RPMI7951 (cell line): ENCODE results near the gene PNPLA1. TPM values are rescaled to one million over a fixed set of nuclear protein-coding genes. Genes with fewer than 3 reads are reported as not detected.

Source experiments
- DNase-seq: peaks from one replicate; pipeline ENCODE4 v3.0.0-alpha.2; 2012; ENCODE audit warnings: low read depth
- total RNA-seq: library from RNA; depleted of rRNA; stranded (reverse); fragments of >200 nt; shearing (Covaris generic); gene quantifications from 2 replicates; pipeline ENCODE4 v1.2.3, GENCODE V29; 2014

Gene PNPLA1
- total RNA-seq, 1 experiment from 2014 or later = not detected

GRCh38 chr6:36285187-36285671 is 15.4 kb downstream of the PNPLA1 start:
- no peak for DNase-seq

- DNase-seq = no peak
Observed at GRCh38 chr6:36285797-36286196, 15.9 kb downstream of the PNPLA1 start.

- no peak for DNase-seq
Observed at GRCh38 chr6:36286858-36287257, 17.0 kb downstream of the PNPLA1 start.

GRCh38 chr6:36289281-36289878 is 19.5 kb downstream of the PNPLA1 start:
- no peak for DNase-seq

GRCh38 chr6:36290668-36291620 is 21.1 kb downstream of the PNPLA1 start:
- peak; percentile 47 for DNase-seq

- DNase-seq = no peak
Observed at GRCh38 chr6:36292170-36292569, 22.3 kb downstream of the PNPLA1 start.

- no peak for DNase-seq
Observed at GRCh38 chr6:36296240-36296639, 26.4 kb downstream of the PNPLA1 start.

- DNase-seq = no peak
Observed at GRCh38 chr6:36297051-36297450, 27.2 kb downstream of the PNPLA1 start.

- DNase-seq = no peak
Observed at GRCh38 chr6:36297511-36297910, 27.7 kb downstream of the PNPLA1 start.

- DNase-seq = no peak
Observed at GRCh38 chr6:36298027-36298426, 28.2 kb downstream of the PNPLA1 start.

GRCh38 chr6:36301085-36301658 is 31.3 kb downstream of the PNPLA1 start:
- DNase-seq = no peak

- DNase-seq = no peak
Observed at GRCh38 chr6:36301781-36302180, 31.9 kb downstream of the PNPLA1 start.

- peak; percentile 83 for DNase-seq
Observed at GRCh38 chr6:36302227-36302976, 32.5 kb downstream of the PNPLA1 start.

GRCh38 chr6:36305885-36306284 is 36.0 kb downstream of the PNPLA1 start:
- DNase-seq = no peak

- DNase-seq = no peak
Observed at GRCh38 chr6:36306375-36306774, 36.5 kb downstream of the PNPLA1 start.

- DNase-seq = no peak
Observed at GRCh38 chr6:36308514-36308913, 38.7 kb downstream of the PNPLA1 start.

- no peak for DNase-seq
Observed at GRCh38 chr6:36309203-36309602, 39.3 kb downstream of the PNPLA1 start.

GRCh38 chr6:36309900-36310299 is 40.0 kb downstream of the PNPLA1 start:
- DNase-seq = no peak

- no peak for DNase-seq
Observed at GRCh38 chr6:36312854-36313648, 43.2 kb downstream of the PNPLA1 start.

GRCh38 chr6:36313649-36313936 is 43.7 kb downstream of the PNPLA1 start:
- no peak for DNase-seq
